H1 (cell line): Measurements from ENCODE around the gene CRK. TPM values are rescaled to one million over a fixed set of nuclear protein-coding genes. Genes with fewer than 3 reads are reported as not detected.

ENCODE experiments used
- CTCF ChIA-PET: fragments of 300-600 bp; sonication (Branson Sonifier 250); formaldehyde crosslinking; loops from one replicate; lab custom pipeline; 2021; ENCODE audit not compliant: partially characterized antibody; lab: Charles Lee
- POLR2A ChIA-PET: fragments of 300-600 bp; sonication (Branson Sonifier 250); formaldehyde crosslinking; loops from one replicate; lab custom pipeline; 2021; ENCODE audit warnings: inconsistent platforms; ENCODE audit not compliant: partially characterized antibody; lab: Charles Lee
- DNase-seq, 2 experiments: peaks; one replicate each; pipeline versions ENCODE4 v3.0.0 to v3.0.0-alpha.2; 2010 to 2022; ENCODE audit warnings: low spot score in 2 of 2, low read depth in 1 of 2, mixed read lengths in 1 of 2
- FAIRE-seq: peaks from 2 replicates; lab custom pipeline; 2011; peaks lifted over from hg19 to GRCh38; lab: Jason Lieb, UNC
- H2AFZ ChIP-seq: 2 replicates; pipeline ENCODE4 v1.8.1; 2012; ENCODE audit warnings: low read length, inconsistent platforms
- H2AK5ac ChIP-seq: 2 replicates; pipeline ENCODE4 v1.6.1; 2013; ENCODE audit warnings: low read depth, low read length
- H2BK120ac ChIP-seq: replicated peaks from 2 replicates; pipeline ENCODE3; 2013; ENCODE audit warnings: low read depth, low read length, inconsistent platforms
- H2BK12ac ChIP-seq: 2 replicates; pipeline ENCODE4 v1.6.1; 2013; ENCODE audit warnings: low read depth, low read length
- H2BK15ac ChIP-seq: 2 replicates; pipeline ENCODE4 v1.6.1; 2013; ENCODE audit warnings: low read length
- H2BK20ac ChIP-seq: 2 replicates; pipeline ENCODE4 v1.6.1; 2013; ENCODE audit warnings: low read length
- H2BK5ac ChIP-seq: 2 replicates; pipeline ENCODE4 v1.6.1; 2013; ENCODE audit warnings: low read depth, low read length
- H3K14ac ChIP-seq: 2 replicates; pipeline ENCODE4 v1.6.1; 2013; ENCODE audit warnings: inconsistent platforms; ENCODE audit not compliant: insufficient read length
- H3K18ac ChIP-seq: 2 replicates; pipeline ENCODE4 v1.6.1; 2013; ENCODE audit warnings: low read length; ENCODE audit errors: extremely low read depth
- H3K23ac ChIP-seq: 2 replicates; pipeline ENCODE4 v1.6.1; 2013; ENCODE audit warnings: inconsistent platforms; ENCODE audit not compliant: insufficient read length
- H3K23me2 ChIP-seq: 2 replicates; pipeline ENCODE4 v1.6.1; 2013; ENCODE audit warnings: low read depth, low read length
- H3K27ac ChIP-seq: 2 replicates; pipeline ENCODE4 v1.6.1; 2011; ENCODE audit warnings: low read depth, low read length, inconsistent platforms
- H3K27me3 ChIP-seq, 4 experiments: replicated peaks in 1 of 4; 1 replicate in 1 of 4; 2 replicates in 3 of 4; pipeline versions ENCODE4 v1.6.1 to v1.8.1; 2011 to 2013; ENCODE audit warnings: low read length in 3 of 4, mild to moderate bottlenecking in 3 of 4, inconsistent platforms in 2 of 4, mixed read lengths in 2 of 4, moderate library complexity in 1 of 4; ENCODE audit not compliant: control insufficient read depth in 3 of 4, insufficient read depth in 3 of 4; ENCODE audit errors: extremely low read depth in 1 of 4
- H3K36me3 ChIP-seq, 4 experiments: 2 replicates each; pipeline versions ENCODE4 v1.6.1 to v1.8.1; 2011 to 2013; ENCODE audit warnings: mild to moderate bottlenecking in 4 of 4, low read length in 3 of 4, moderate library complexity in 2 of 4, control low read depth in 1 of 4, inconsistent platforms in 1 of 4; ENCODE audit not compliant: insufficient read depth in 4 of 4, control insufficient read depth in 2 of 4
- H3K4ac ChIP-seq: replicated peaks from 2 replicates; pipeline ENCODE3; 2013; ENCODE audit warnings: low read length, low read depth, mixed read lengths, inconsistent platforms; ENCODE audit not compliant: insufficient read length
- H3K4me1 ChIP-seq, 4 experiments: replicated peaks in 1 of 4; 1 replicate in 1 of 4; 2 replicates in 3 of 4; pipeline versions ENCODE4 v1.6.1 to v1.8.1; 2011 to 2013; ENCODE audit warnings: low read length in 3 of 4, inconsistent platforms in 2 of 4, mixed read lengths in 1 of 4; ENCODE audit not compliant: insufficient read depth in 4 of 4, control insufficient read depth in 3 of 4
- H3K4me2 ChIP-seq, 2 experiments: 2 replicates each; pipeline versions ENCODE4 v1.6.1 to v1.8.1; 2011 to 2013; ENCODE audit warnings: low read depth in 2 of 2, low read length in 2 of 2, control low read depth in 1 of 2, inconsistent platforms in 1 of 2, mild to moderate bottlenecking in 1 of 2; ENCODE audit not compliant: insufficient read depth in 1 of 2
- H3K4me3 ChIP-seq, 4 experiments: fragments of 200-600, 300-600 bp in 1 of 4; sonication (generic), shearing (Covaris generic), sonication (Bioruptor Twin) in 1 of 4; 2 replicates each; pipeline versions ENCODE4 v1.5.1 to v1.8.1; 2011 to 2016; ENCODE audit warnings: low read length in 4 of 4, low read depth in 3 of 4, control low read depth in 2 of 4, inconsistent platforms in 2 of 4, mild to moderate bottlenecking in 2 of 4, mixed read lengths in 1 of 4, moderate library complexity in 1 of 4; ENCODE audit not compliant: insufficient read depth in 2 of 4; ENCODE audit errors: extremely low read depth in 1 of 4
- H3K56ac ChIP-seq: replicated peaks from 2 replicates; pipeline ENCODE3; 2013; ENCODE audit warnings: low read depth, mild to moderate bottlenecking, mixed read lengths, low read length, inconsistent platforms; ENCODE audit not compliant: insufficient read length
- H3K79me1 ChIP-seq: 2 replicates; pipeline ENCODE4 v1.6.1; 2013; ENCODE audit warnings: low read depth, low read length, control low read depth
- H3K79me2 ChIP-seq, 2 experiments: 2 replicates each; pipeline versions ENCODE4 v1.6.1 to v1.8.1; 2012 to 2013; ENCODE audit warnings: low read length in 2 of 2, mild to moderate bottlenecking in 2 of 2, inconsistent platforms in 1 of 2; ENCODE audit not compliant: insufficient read depth in 2 of 2, control insufficient read depth in 1 of 2
- H3K9ac ChIP-seq, 4 experiments: replicated peaks in 1 of 4; 1 replicate in 1 of 4; 2 replicates in 3 of 4; pipeline versions ENCODE4 v1.6.1 to v1.8.1; 2011 to 2013; ENCODE audit warnings: low read depth in 3 of 4, low read length in 3 of 4, control low read depth in 2 of 4, mild to moderate bottlenecking in 2 of 4, moderate library complexity in 2 of 4, inconsistent platforms in 1 of 4; ENCODE audit errors: extremely low read depth in 1 of 4
- H3K9me3 ChIP-seq, 2 experiments: 2 replicates each; pipeline versions ENCODE4 v1.6.1 to v1.8.1; 2012 to 2013; ENCODE audit warnings: mild to moderate bottlenecking in 2 of 2, moderate library complexity in 2 of 2, control low read depth in 1 of 2, inconsistent platforms in 1 of 2, low read depth in 1 of 2, low read length in 1 of 2, mixed read lengths in 1 of 2; ENCODE audit not compliant: insufficient read depth in 2 of 2
- H4K20me1 ChIP-seq, 2 experiments: replicated peaks in 1 of 2; 2 replicates each; pipeline versions ENCODE3 to v1.8.1; 2011 to 2013; ENCODE audit warnings: inconsistent platforms in 2 of 2, low read length in 2 of 2, mild to moderate bottlenecking in 1 of 2; ENCODE audit not compliant: insufficient read depth in 2 of 2, control insufficient read depth in 1 of 2
- H4K5ac ChIP-seq: 2 replicates; pipeline ENCODE4 v1.6.1; 2013; ENCODE audit warnings: low read length, low read depth, mixed read lengths, inconsistent platforms; ENCODE audit not compliant: insufficient read length
- H4K8ac ChIP-seq: 2 replicates; pipeline ENCODE4 v1.8.0; 2013; ENCODE audit warnings: mild to moderate bottlenecking, moderate library complexity, low read length, inconsistent platforms; ENCODE audit not compliant: insufficient read depth; ENCODE audit errors: extremely low read depth
- H4K91ac ChIP-seq: replicated peaks from 2 replicates; pipeline ENCODE3; 2013; ENCODE audit warnings: low read length, mixed read lengths, inconsistent platforms; ENCODE audit not compliant: insufficient read length
- BCL11A ChIP-seq, 2 experiments: IDR thresholded peaks; one replicate each; pipeline ENCODE4 v1.6.1; 2011; ENCODE audit warnings: low read depth in 2 of 2, low read length in 2 of 2, mild to moderate bottlenecking in 2 of 2
- CBX5 ChIP-seq: fragments of 300-800, 300-1000 bp; sonication (generic); IDR thresholded peaks from 2 replicates; pipeline ENCODE4 v1.7.1; 2016; ENCODE audit warnings: antibody characterized with exemption, low read length, low read depth
- KDM1A ChIP-seq: fragments of 200-600, 300-600 bp; sonication (generic); IDR thresholded peaks from 2 replicates; pipeline ENCODE4 v1.7.1; 2016; ENCODE audit warnings: mild to moderate bottlenecking, low read length, borderline replicate concordance
- RNF2 ChIP-seq: fragments of 200-900, 300-1000 bp; sonication (generic); IDR thresholded peaks from 2 replicates; pipeline ENCODE4 v1.7.1; 2016; ENCODE audit warnings: borderline replicate concordance, low read depth, mild to moderate bottlenecking, antibody characterized with exemption, low read length; ENCODE audit not compliant: poor library complexity, severe bottlenecking; ENCODE audit errors: missing control alignments
- WGBS, 2 experiments: shearing (Covaris generic) in 1 of 2; methylation state at CpG; one replicate each; pipeline versions ENCODE4 v1.1.6 to v1.1.7; 2013 to 2015; ENCODE audit warnings: low lambda C conversion rate in 2 of 2, mixed read lengths in 2 of 2, inconsistent platforms in 1 of 2, low coverage in 1 of 2, missing lambda C conversion rate in 1 of 2; ENCODE audit not compliant: insufficient replicate concordance in 2 of 2, insufficient coverage in 1 of 2, insufficient read length in 1 of 2; ENCODE audit errors: extremely low coverage in 1 of 2, missing lambda C conversion rate in 1 of 2; 5-methylcytosine and 5-hydroxymethylcytosine counted together
- polyA plus RNA-seq, 7 experiments: library from polyadenylated mRNA; depleted of rRNA in 3 of 7; stranded (reverse) in 5 of 7; unstranded in 2 of 7; fragments of >200 nt in 5 of 7; fragments of 200-250 nt in 2 of 7; gene quantifications; 1 replicate in 5 of 7; 2 replicates in 1 of 7; 4 replicates in 1 of 7; pipeline versions ENCODE4 v1.2.1 to v1.2.3, GENCODE V29; 2011 to 2013; ENCODE audit warnings: missing spikeins in 2 of 7, mixed read lengths in 2 of 7
- total RNA-seq: library from RNA; stranded (reverse); fragmentation: NEBNext Ultra II Directional; extraction: Animal tissue kit (Norgen Biotek cat#: 25700); gene quantifications from 2 replicates; pipeline ENCODE4 v1.2.1, GENCODE V29; 2021

CRK gene
- total and polyA plus RNA-seq, 2 of the 8 experiments (the other 6 are each of a cell fraction or from before 2014, with no cell fraction given) = 32.8 to 57.1 TPM

- ChIA-PET POLR2A (interaction anchor here (1.0 to 1.7 kb wide), 8 partner anchors 9 to 116 kb away, joined by 3 to 7 read pairs (median 4); no protein-coding TSS in a partner anchor), CTCF (interaction anchor here (1.6 kb wide), 1 partner anchor 58 kb away, joined by 5 read pairs; no protein-coding TSS in a partner anchor)
- DNase-seq (no peak), FAIRE-seq (no peak)
- no peak overlapping the region for H3K9ac ChIP-seq
- H3K23me2 ChIP-seq = no peaks in the 10 kb centered on the region
- H3K9me3 ChIP-seq = no peaks in the 10 kb centered on the region
- no peak overlapping the region for H2BK15ac ChIP-seq
- WGBS, 2 experiments = 96% methylated on average over 10 of the region's 15 CpGs; no CpG with 5 or more reads in 1 of the 2 experiments
- TF ChIP-seq CBX5 = no peak
- no peak for TF ChIP-seq RNF2
- TF ChIP-seq KDM1A = no peak
- TF ChIP-seq BCL11A (IDR thresholded peaks at IDR 0.05; ENCODE audit: low read depth in 2 of 2, low read length in 2 of 2) = no peak
- no peak overlapping the region for H2BK5ac ChIP-seq
- H3K36me3 ChIP-seq = peaks cover 6 to 34% (median 26%) of the 10 kb centered on the region in 4 experiments; a peak in 6 of 8 replicates
- no peak overlapping the region for H4K91ac ChIP-seq
- peaks cover 0 to 11% of the 10 kb centered on the region in 2 experiments for H4K20me1 ChIP-seq
- H3K79me2 ChIP-seq = no peaks in the 10 kb centered on the region
- no peak overlapping the region for H3K4me3 ChIP-seq
- no peak overlapping the region for H2BK12ac ChIP-seq
- no peaks in the 10 kb centered on the region; the same call in 1 of the 2 replicates for H3K79me1 ChIP-seq
- no peaks in the 10 kb centered on the region; a peak in 1 of 7 replicates for H3K4me1 ChIP-seq
- H3K4me2 ChIP-seq = no peak overlapping the region
- H3K4ac ChIP-seq = no peak overlapping the region
- H2BK120ac ChIP-seq = no peak overlapping the region
- H3K27me3 ChIP-seq = no peaks in the 10 kb centered on the region
- H2BK20ac ChIP-seq = no peak overlapping the region
- no peak overlapping the region for H3K14ac ChIP-seq
- no peak overlapping the region for H3K23ac ChIP-seq
- H3K27ac ChIP-seq = no peak overlapping the region
- H3K56ac ChIP-seq = no peak overlapping the region
- no peak overlapping the region for H4K5ac ChIP-seq
- H4K8ac ChIP-seq = no peak overlapping the region
- no peak overlapping the region for H2AFZ ChIP-seq
- H3K18ac ChIP-seq = no peak overlapping the region
- no peak overlapping the region for H2AK5ac ChIP-seq
Measured at GRCh38 chr17:1475321-1475854, 19.4 kb upstream of the CRK start.
